Measurements from ENCODE around the gene CASK.
A peak's percentile ranks its signal among the peaks of the same experiment; 100 is the strongest.
"Not testable (repeated sequence)": the region's sequence is repeated elsewhere in the genome, so short reads cannot be mapped to it uniquely, and the experiment has no call there.

Gene CASK

DNA sequence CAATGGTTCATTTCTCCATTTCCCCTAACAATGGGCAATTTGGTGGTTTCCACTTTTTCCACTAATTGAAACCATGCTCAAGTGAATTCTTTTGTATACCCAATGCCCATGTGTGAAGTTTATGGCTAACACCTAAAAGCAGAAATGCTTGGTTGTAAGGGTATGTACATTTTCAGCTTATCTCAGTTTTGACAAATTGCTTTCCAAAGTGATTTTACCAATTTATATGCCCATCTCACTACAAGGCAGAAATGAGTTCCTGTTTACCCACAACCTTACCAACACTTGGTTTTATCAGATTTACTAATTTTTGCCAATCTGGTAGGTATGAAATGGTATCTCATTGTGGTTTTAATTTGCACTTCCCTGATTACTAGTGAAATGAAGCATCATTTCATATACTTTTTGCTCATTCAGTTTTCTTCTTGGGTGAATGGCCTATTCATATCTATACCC is 219.8 kb downstream of the CASK start:
- H3K9me3 Mint-ChIP-seq, result no peaks in the 10 kb centered on the region
- no peaks in the 10 kb centered on the region for H3K27me3 Mint-ChIP-seq
- H3K4me3 Mint-ChIP-seq, result no peak overlapping the region
- H3K4me1 Mint-ChIP-seq, result peaks cover 27% of the 10 kb centered on the region
- no peak overlapping the region for H3K27ac Mint-ChIP-seq
- no peak for DNase-seq (ENCODE audit: low spot score in 2 of 2)
- ATAC-seq (ENCODE audit: low read depth), result no peak
- no peaks in the 10 kb centered on the region for H3K36me3 Mint-ChIP-seq

DNA sequence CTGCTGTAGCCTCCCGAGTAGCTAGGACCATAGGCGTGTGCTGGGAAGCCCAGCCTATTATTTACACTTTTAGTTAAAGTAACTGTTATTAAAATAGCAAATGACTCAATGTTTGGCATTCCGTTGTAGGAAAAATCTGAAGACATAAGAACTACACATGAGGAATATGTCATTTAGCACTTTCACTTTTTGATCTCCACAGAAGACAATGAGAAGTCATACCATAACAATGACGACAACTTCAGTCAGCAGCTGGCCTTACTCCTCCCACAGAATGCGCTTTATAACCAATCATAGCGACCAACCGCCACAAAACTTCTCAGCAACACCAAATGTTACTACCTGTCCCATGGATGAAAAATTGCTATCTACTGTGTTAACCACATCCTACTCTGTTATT is 227.9 kb downstream of the CASK start:
- DNase-seq (ENCODE audit: low spot score in 2 of 2), result no peak
- H3K4me3 Mint-ChIP-seq, result no peak overlapping the region
- H3K4me1 Mint-ChIP-seq, result peaks cover 10% of the 10 kb centered on the region
- no peak for ATAC-seq (ENCODE audit: low read depth)
- H3K27me3 Mint-ChIP-seq, result no peaks in the 10 kb centered on the region
- no peak overlapping the region for H3K27ac Mint-ChIP-seq
- H3K9me3 Mint-ChIP-seq, result no peaks in the 10 kb centered on the region
- peaks cover 5% of the 10 kb centered on the region for H3K36me3 Mint-ChIP-seq

- Mint-ChIP-seq H3K9me3 (no peaks in the 10 kb centered on the region), H3K27ac (peak overlapping the region; percentile 55), H3K36me3 (peaks cover 5% of the 10 kb centered on the region), H3K4me1 (peaks cover 15% of the 10 kb centered on the region), H3K27me3 (no peaks in the 10 kb centered on the region), H3K4me3 (no peak overlapping the region)
- no peak for DNase-seq (ENCODE audit: low spot score in 2 of 2)
- no peak for ATAC-seq (ENCODE audit: low read depth)
Observed at GRCh38 chrX:41693024-41693423, 230.3 kb downstream of the CASK start.

GRCh38 chrX:41692162-41692749 is 231.1 kb downstream of the CASK start:
- no peak for DNase-seq (ENCODE audit: low spot score in 2 of 2)
- peak overlapping the region; percentile 58 for H3K27ac Mint-ChIP-seq
- ATAC-seq (ENCODE audit: low read depth), result peak; percentile 24
- H3K9me3 Mint-ChIP-seq, result no peaks in the 10 kb centered on the region
- H3K36me3 Mint-ChIP-seq, result peaks cover 5% of the 10 kb centered on the region
- H3K4me1 Mint-ChIP-seq, result peaks cover 16% of the 10 kb centered on the region
- H3K27me3 Mint-ChIP-seq, result no peaks in the 10 kb centered on the region
- peak overlapping the region; percentile 27 for H3K4me3 Mint-ChIP-seq

GRCh38 chrX:41689711-41690110 is 233.6 kb downstream of the CASK start:
- H3K4me1 Mint-ChIP-seq, result peaks cover 23% of the 10 kb centered on the region
- ATAC-seq (ENCODE audit: low read depth) (no peak), DNase-seq (ENCODE audit: low spot score in 2 of 2) (no peak)
- H3K27me3 Mint-ChIP-seq, result no peaks in the 10 kb centered on the region
- H3K4me3 Mint-ChIP-seq, result no peak overlapping the region
- no peak overlapping the region for H3K27ac Mint-ChIP-seq
- H3K9me3 Mint-ChIP-seq, result no peaks in the 10 kb centered on the region
- H3K36me3 Mint-ChIP-seq, result no peaks in the 10 kb centered on the region

DNA sequence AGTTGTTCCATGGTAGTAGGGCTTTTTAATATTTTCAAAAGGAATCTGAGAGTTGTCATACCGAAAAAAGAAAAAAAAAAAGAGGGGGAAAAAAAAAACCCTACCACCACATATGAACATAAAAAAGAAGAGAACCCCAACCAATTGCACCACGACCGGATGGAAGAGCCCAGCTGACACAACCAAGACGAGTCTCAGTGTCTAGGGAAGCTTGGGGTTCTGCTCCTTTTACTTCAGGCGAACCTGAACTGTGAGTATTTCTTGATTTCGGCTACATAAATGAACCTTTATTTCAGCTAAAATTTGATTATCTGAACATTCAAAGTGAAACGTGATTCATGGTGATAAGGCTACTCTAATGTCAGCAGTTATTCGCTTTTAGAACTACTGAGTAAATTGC is 234.5 kb downstream of the CASK start, which contains the start of gene GPR34:
Gene GPR34 (plus strand): TSS at position 139 of the 400 bp plus-strand sequence. CDS start 6,661 bp downstream, outside the sequence.
- Mint-ChIP-seq H3K4me1 (peaks cover 23% of the 10 kb centered on the region), H3K27me3 (no peaks in the 10 kb centered on the region), H3K9me3 (no peaks in the 10 kb centered on the region), H3K36me3 (no peaks in the 10 kb centered on the region), H3K27ac (no peak within 1 kb of the TSS), H3K4me3 (no peak within 1 kb of the TSS)
- no peak for DNase-seq (ENCODE audit: low spot score in 2 of 2)
- peak; percentile 32 for ATAC-seq (ENCODE audit: low read depth)

GRCh38 chrX:41688156-41688555 is 235.2 kb downstream of the CASK start:
- Mint-ChIP-seq H3K4me3 (no peak overlapping the region), H3K27ac (no peak overlapping the region), H3K27me3 (no peaks in the 10 kb centered on the region), H3K36me3 (no peaks in the 10 kb centered on the region), H3K4me1 (peaks cover 20% of the 10 kb centered on the region), H3K9me3 (no peaks in the 10 kb centered on the region)
- ATAC-seq (ENCODE audit: low read depth) (no peak), DNase-seq (ENCODE audit: low spot score in 2 of 2) (no peak)

DNA sequence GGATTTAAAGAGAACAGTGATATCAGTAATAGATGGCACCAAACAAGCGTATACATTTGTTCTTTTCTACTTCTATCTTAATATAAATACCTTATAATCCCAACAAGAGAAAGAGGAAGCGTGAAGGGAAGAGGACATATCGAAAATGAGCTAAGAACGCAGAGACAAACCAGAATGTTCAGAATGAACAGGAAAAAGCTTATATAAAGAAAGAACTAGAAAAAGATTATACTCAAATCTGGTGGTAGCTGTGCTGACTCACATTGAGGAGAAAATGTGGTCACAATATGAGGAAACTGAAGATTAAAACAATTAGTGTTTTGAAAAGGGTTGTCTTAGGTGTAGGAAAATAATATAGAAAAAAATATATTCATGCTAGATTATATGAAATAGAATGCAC is 236.6 kb downstream of the CASK start:
- DNase-seq (ENCODE audit: low spot score in 2 of 2), result no peak
- Mint-ChIP-seq H3K9me3 (no peaks in the 10 kb centered on the region), H3K4me1 (peaks cover 13% of the 10 kb centered on the region), H3K36me3 (no peaks in the 10 kb centered on the region), H3K4me3 (no peak overlapping the region), H3K27ac (no peak overlapping the region), H3K27me3 (no peaks in the 10 kb centered on the region)
- ATAC-seq (ENCODE audit: low read depth), result no peak

GRCh38 chrX:41684940-41685339 is 238.4 kb downstream of the CASK start:
- no peak for ATAC-seq (ENCODE audit: low read depth)
- H3K27ac Mint-ChIP-seq, result no peak overlapping the region
- H3K4me1 Mint-ChIP-seq, result peaks cover 13% of the 10 kb centered on the region

GRCh38 chrX:41684138-41684537 is 239.2 kb downstream of the CASK start:
- Mint-ChIP-seq H3K4me1 (peaks cover 13% of the 10 kb centered on the region), H3K4me3 (no peak overlapping the region), H3K27me3 (no peaks in the 10 kb centered on the region), H3K9me3 (no peaks in the 10 kb centered on the region), H3K27ac (no peak overlapping the region), H3K36me3 (peaks cover 2% of the 10 kb centered on the region)
- DNase-seq (ENCODE audit: low spot score in 2 of 2) (no peak), ATAC-seq (ENCODE audit: low read depth) (no peak)

More at GRCh38 chrX:41684940-41685339, 238.4 kb downstream of the CASK start:
- no peak for DNase-seq (ENCODE audit: low spot score in 2 of 2)
- Mint-ChIP-seq H3K9me3 (no peaks in the 10 kb centered on the region), H3K36me3 (peaks cover 2% of the 10 kb centered on the region), H3K27me3 (no peaks in the 10 kb centered on the region), H3K4me3 (no peak overlapping the region)

- Mint-ChIP-seq H3K27ac (no peak overlapping the region), H3K4me1 (peaks cover 13% of the 10 kb centered on the region)
- no peak for ATAC-seq (ENCODE audit: low read depth)
Observed at GRCh38 chrX:41677183-41678060, 245.9 kb downstream of the CASK start.

DNA sequence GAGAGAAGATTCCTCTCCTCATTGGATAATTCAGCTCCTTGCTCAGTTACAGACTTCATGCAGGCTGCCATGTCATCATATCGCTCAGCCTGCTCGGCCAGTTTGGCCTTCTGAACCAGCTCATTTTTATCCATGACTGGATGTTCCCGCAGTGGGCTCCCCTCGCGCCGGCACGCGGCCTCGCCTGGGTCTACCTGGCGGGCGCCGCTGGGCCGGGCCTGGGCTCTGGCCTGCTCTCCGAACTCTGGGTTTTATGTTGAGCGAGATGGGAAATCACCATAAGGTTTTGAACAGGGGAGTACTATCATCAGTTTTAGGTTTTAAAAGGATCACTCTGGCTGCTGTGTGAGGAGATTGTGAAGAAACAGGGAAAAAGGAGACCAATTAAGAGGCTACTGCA is 247.0 kb downstream of the CASK start:
- Mint-ChIP-seq H3K4me1 (peaks cover 13% of the 10 kb centered on the region), H3K36me3 (peaks cover 13% of the 10 kb centered on the region)
- not testable (repeated sequence) for H3K27me3 Mint-ChIP-seq; DNase-seq (ENCODE audit: low spot score in 2 of 2); ATAC-seq (ENCODE audit: low read depth); H3K9me3 Mint-ChIP-seq; H3K4me3 Mint-ChIP-seq; H3K27ac Mint-ChIP-seq

More at GRCh38 chrX:41677183-41678060, 245.9 kb downstream of the CASK start:
- DNase-seq (ENCODE audit: low spot score in 2 of 2), result no peak
- Mint-ChIP-seq H3K36me3 (peaks cover 14% of the 10 kb centered on the region), H3K4me3 (no peak overlapping the region), H3K9me3 (no peaks in the 10 kb centered on the region), H3K27me3 (no peaks in the 10 kb centered on the region)

DNA sequence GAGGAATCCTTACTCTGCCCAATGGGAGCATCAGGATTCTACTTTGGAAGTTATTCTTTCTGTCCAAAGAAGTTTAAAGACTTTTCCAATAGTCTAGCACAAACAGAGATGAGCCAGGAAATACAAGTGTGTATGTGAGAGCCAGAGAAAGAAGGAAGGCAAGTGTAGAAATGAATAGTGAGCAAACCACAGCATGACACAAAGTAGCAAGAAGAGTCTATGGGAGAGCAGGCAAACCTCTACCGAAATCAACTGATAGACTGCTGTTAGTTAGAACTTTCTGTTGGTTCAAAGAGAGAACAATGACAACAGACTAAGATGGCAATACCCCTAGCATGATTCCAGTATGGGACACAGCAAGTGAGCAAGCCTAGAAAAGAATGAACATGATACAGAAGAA is 250.7 kb downstream of the CASK start:
- Mint-ChIP-seq H3K4me1 (peaks cover 11% of the 10 kb centered on the region), H3K4me3 (no peak overlapping the region), H3K36me3 (peaks cover 12% of the 10 kb centered on the region), H3K9me3 (no peaks in the 10 kb centered on the region), H3K27me3 (no peaks in the 10 kb centered on the region), H3K27ac (no peak overlapping the region)
- DNase-seq (ENCODE audit: low spot score in 2 of 2) (no peak), ATAC-seq (ENCODE audit: low read depth) (no peak)

GRCh38 chrX:41671082-41671481 is 252.3 kb downstream of the CASK start:
- no peak for ATAC-seq (ENCODE audit: low read depth)
- Mint-ChIP-seq H3K27ac (no peak overlapping the region), H3K9me3 (no peaks in the 10 kb centered on the region), H3K27me3 (no peaks in the 10 kb centered on the region), H3K36me3 (peaks cover 7% of the 10 kb centered on the region), H3K4me1 (peaks cover 3% of the 10 kb centered on the region), H3K4me3 (no peak overlapping the region)
- no peak for DNase-seq (ENCODE audit: low spot score in 2 of 2)
